B cell (primary cell): ENCODE results near the gene TXNDC11.
"Not testable (repeated sequence)": the region's sequence is repeated elsewhere in the genome, so short reads cannot be mapped to it uniquely, and the experiment has no call there.

ENCODE experiments used
- CTCF ChIP-seq: fragments of 200-600 bp; IDR thresholded peaks from one replicate; pipeline ENCODE4 v1.8.0; 2022; ENCODE audit warnings: antibody characterized with exemption, mild to moderate bottlenecking
- EZH2 ChIP-seq: IDR thresholded peaks from 2 replicates; pipeline ENCODE4 v1.6.1; 2012; ENCODE audit warnings: borderline replicate concordance, low read depth, mild to moderate bottlenecking, moderate library complexity, low read length; ENCODE audit not compliant: insufficient read depth, poor library complexity, severe bottlenecking

DNA sequence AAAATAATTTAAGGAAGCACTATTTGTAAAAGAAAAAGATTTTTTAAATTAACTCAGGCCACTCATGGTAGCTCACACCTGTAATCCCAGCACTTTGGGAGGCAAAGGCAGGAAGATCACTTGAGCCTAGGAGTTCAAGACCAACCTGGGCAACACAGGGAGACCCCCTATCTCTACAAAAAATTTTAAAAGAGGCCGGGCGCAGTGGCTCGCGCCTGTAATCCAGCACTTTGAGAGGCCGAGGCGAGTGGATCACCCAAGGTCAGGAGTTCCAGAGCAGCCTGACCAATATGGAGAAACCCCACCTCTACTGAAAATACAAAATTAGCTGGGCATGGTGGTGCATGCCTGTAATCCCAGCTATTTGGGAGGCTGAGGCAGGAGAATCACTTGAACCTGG is 41.7 kb upstream of the TXNDC11 start:
- not testable (repeated sequence) for TF ChIP-seq EZH2, CTCF
